GM12874 (cell line): ENCODE measurements around the gene KIF3A.

Experiments used
- TF ChIP-seq, protein P1 (sequence below): IDR thresholded peaks from 2 replicates; pipeline ENCODE4 v1.5.1; 2011; ENCODE audit warnings: low read depth, mild to moderate bottlenecking, control low read depth, low read length, moderate library complexity; ENCODE audit not compliant: insufficient read depth

Gene KIF3A

DNA sequence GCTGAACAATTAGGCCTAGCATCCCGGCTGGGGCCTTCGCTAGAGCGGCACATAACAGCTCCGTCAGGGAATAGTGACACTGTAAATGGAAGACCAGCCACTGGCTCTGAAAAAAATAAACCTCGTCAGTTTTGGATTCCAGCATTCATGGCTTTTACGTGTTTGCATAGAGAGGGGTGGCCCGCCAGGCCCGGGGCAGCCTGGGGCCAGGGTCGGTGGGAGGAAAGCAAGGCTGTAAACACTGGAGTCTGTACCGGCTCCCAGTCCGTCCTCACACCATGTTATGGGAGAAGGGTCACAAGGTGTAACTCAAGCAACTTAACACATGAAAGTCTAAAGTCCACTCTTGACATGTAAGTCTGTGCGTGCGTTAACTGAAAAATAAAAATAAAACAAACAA, 21.1 kb upstream of the KIF3A start:
- TF ChIP-seq, protein P1, sequence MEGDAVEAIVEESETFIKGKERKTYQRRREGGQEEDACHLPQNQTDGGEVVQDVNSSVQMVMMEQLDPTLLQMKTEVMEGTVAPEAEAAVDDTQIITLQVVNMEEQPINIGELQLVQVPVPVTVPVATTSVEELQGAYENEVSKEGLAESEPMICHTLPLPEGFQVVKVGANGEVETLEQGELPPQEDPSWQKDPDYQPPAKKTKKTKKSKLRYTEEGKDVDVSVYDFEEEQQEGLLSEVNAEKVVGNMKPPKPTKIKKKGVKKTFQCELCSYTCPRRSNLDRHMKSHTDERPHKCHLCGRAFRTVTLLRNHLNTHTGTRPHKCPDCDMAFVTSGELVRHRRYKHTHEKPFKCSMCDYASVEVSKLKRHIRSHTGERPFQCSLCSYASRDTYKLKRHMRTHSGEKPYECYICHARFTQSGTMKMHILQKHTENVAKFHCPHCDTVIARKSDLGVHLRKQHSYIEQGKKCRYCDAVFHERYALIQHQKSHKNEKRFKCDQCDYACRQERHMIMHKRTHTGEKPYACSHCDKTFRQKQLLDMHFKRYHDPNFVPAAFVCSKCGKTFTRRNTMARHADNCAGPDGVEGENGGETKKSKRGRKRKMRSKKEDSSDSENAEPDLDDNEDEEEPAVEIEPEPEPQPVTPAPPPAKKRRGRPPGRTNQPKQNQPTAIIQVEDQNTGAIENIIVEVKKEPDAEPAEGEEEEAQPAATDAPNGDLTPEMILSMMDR = no peak

- TF ChIP-seq, protein P1 = no peak
These were observed 19.2 kb upstream of the KIF3A start for GRCh38 chr5:132756542-132756941.

- TF ChIP-seq, protein P1 = no peak
These were observed 17.6 kb upstream of the KIF3A start for GRCh38 chr5:132754947-132755346.

- TF ChIP-seq, protein P1 = no peak
These were observed 16.8 kb upstream of the KIF3A start for GRCh38 chr5:132754111-132754510.

DNA sequence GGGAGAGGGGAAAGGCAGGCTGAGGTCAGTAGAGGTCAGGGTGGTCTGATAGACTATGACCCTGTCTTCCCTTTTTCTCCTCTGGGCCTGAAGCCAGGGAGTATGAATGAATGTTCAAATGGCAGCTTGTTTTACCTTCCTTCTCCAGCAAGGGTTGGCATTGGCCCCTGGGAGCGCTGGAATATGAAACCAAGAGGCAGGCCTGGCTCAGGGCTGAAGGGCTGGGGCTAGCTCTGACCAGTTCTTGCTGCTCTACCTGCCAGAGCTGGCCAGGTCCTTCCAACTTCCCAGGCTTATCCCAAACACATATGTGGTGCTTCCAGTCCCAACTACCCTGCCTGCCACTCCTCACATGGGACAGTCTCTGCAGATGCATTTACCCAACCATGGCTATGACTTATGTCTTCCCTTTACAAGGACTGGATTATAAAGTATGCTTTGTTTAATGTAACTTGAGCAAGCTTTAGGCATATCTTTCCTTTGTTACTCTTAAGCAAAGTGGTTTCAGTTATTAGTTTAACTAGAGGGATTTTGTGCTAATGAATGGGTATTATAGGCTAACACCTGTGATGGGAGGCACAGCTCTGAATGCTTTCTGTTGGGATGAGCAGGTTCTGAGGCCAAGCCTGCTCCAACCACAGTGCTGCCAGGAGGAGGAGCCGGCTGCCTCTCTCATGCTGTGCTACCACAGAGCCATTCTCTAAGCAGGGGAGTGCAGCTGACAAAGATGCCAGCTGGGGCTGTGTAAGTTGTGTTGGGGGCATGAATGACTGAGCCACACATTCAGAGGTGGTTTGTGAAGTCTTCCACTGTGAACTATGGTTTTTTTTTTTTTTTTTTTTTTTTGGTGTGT, 16.0 kb upstream of the KIF3A start:
- TF ChIP-seq, protein P1 = no peak

DNA sequence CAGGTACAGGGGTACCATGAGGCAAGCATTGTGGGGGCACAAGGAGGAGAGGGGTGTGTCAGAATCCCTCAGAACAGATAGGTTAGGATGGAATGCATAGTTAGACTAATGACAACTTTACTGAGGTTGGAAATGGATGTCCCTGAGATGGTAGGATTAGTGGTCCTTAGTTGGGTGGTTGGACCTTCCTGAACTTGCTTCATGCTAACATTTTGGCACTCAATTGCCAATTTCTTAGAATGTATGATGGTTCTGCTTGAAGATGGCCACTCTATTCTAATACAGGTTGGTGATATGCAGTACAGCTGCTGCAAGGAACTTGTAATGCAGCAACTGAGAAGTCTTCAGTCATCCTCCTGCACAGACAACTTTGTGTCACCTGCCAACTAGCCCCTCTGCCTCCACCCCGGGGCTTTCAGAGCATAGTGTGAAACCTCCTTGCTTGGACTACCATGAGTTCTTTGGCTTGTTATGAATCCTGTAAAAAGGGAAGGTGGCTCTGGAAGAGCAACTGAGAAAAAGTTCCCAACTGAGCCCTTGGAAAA, 15.3 kb upstream of the KIF3A start:
- TF ChIP-seq, protein P1 = no peak

- TF ChIP-seq, protein P1 = no peak
These were observed 14.7 kb upstream of the KIF3A start for GRCh38 chr5:132751971-132752580.
